Skeletal muscle satellite cell (primary cell): ENCODE measurements around the gene HSP90AA1. TPM values are rescaled to one million over a fixed set of nuclear protein-coding genes. Genes with fewer than 3 reads are reported as not detected.
"Not testable (repeated sequence)": the region's sequence is repeated elsewhere in the genome, so short reads cannot be mapped to it uniquely, and the experiment has no call there.

ENCODE experiments used
- H3K27me3 ChIP-seq: 2 replicates; pipeline ENCODE4 v1.7.0; 2013; ENCODE audit warnings: low read length; ENCODE audit not compliant: control insufficient read depth, insufficient read depth
- H3K36me3 ChIP-seq: 2 replicates; pipeline ENCODE4 v1.7.0; 2013; ENCODE audit warnings: mild to moderate bottlenecking, control low read depth, low read length; ENCODE audit not compliant: insufficient read depth
- H3K4me1 ChIP-seq: 2 replicates; pipeline ENCODE4 v1.7.0; 2013; ENCODE audit warnings: low read length; ENCODE audit not compliant: control insufficient read depth, insufficient read depth
- H3K4me2 ChIP-seq: 2 replicates; pipeline ENCODE4 v1.7.0; 2013; ENCODE audit warnings: mild to moderate bottlenecking, low read length
- H3K4me3 ChIP-seq: 2 replicates; pipeline ENCODE4 v1.7.0; 2013; ENCODE audit warnings: low read length
- H3K9ac ChIP-seq: 2 replicates; pipeline ENCODE4 v1.7.0; 2013; ENCODE audit warnings: mild to moderate bottlenecking, low read depth, low read length, moderate library complexity
- H3K9me3 ChIP-seq: replicated peaks from 2 replicates; pipeline ENCODE4 v1.7.0; 2013; ENCODE audit warnings: mild to moderate bottlenecking, control low read depth, low read length
- total RNA-seq: library from RNA; depleted of rRNA; stranded (reverse); fragments of >200 nt; gene quantifications from 2 replicates; pipeline ENCODE4 v1.2.3, GENCODE V29; 2012; rRNA removed

HSP90AA1 gene
- total RNA-seq: 439 and 496 TPM in 2 replicates

DNA sequence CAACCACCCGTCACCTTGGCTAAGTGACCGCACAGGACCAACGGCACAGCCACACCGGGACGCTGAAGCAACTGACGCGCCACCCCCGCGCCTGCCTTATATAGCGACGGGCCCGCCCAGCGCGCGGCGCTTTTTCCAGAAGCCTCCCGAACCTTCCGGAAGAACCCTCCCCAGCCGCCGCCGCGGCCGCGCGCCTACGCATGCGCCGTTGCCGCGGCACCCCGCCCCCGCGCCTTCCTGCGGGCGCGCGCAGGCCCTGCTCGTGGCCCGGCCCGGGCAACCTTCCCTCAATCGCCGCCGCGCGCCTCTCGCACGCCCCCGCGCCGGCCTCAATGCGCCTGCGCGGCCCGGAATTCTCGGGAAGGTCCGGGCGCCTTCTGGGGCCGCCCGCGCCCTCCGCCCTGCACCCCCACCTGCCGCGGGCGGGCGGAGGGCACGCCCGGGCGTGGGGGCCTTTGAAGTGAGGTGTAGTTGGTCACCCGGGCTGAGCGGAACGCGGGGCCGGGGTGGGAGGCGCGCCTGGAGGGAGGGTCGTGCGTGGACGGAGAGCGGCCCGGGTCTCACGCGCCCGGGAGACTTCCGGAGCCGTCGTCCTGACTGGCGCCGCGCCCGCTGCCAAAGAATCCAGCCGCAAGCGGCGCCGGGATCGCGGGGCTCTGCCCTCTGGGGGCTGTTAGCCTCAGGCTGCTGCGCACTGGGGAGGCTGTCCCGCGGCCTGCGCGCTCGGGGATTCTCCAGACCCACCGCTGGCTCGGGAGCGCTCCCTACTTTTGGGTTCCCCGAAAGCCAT lies at the start of gene HSP90AA1:
Gene HSP90AA1, minus strand, starts transcription at position 73 of the 790 bp plus-strand sequence. CDS start 666 bp downstream, outside the sequence.
- Histone ChIP-seq H3K4me2 (peak within 1 kb of the TSS; percentile 94), H3K36me3 (peaks cover 40% of the 10 kb centered on the region), H3K4me1 (peaks cover 37% of the 10 kb centered on the region), H3K4me3 (peak within 1 kb of the TSS; percentile 89), H3K27me3 (no peaks in the 10 kb centered on the region), H3K9ac (peak within 1 kb of the TSS; percentile 99), H3K9me3 (no peaks in the 10 kb centered on the region)

GRCh38 chr14:102135456-102135855 lies 48.6 kb upstream of the HSP90AA1 start:
- H3K36me3 ChIP-seq, H3K9me3 ChIP-seq, H3K27me3 ChIP-seq, H3K4me2 ChIP-seq, H3K4me3 ChIP-seq, H3K4me1 ChIP-seq, H3K9ac ChIP-seq: not testable (repeated sequence)

- H3K9me3 ChIP-seq, H3K4me2 ChIP-seq, H3K4me3 ChIP-seq, H3K9ac ChIP-seq, H3K36me3 ChIP-seq, H3K27me3 ChIP-seq, H3K4me1 ChIP-seq: not testable (repeated sequence)
Observed at GRCh38 chr14:102134719-102135118, 47.9 kb upstream of the HSP90AA1 start.

DNA sequence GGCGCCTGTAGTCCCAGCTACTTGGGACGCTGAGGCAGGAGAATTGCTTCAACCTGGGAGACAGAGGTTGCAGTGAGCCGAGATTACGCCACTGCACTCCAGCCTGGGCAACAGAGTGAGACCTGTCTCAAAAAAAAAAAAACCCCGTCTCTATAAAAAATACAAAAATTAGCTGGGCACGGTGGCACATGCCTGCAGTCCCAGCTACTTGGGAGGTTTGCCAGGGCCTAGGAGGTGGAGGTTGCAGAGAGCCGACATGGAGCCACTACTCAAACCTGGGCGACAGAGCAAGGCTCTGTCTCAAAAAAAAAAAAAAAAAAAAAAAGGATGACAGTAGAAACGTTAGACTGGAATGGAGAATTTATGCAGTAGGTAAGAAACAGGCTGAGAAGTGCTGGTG lies 47.2 kb upstream of the HSP90AA1 start:
- not testable (repeated sequence) for H3K36me3 ChIP-seq, H3K9me3 ChIP-seq, H3K9ac ChIP-seq, H3K4me3 ChIP-seq, H3K4me2 ChIP-seq, H3K4me1 ChIP-seq, H3K27me3 ChIP-seq

GRCh38 chr14:102131741-102132140 lies 44.9 kb upstream of the HSP90AA1 start:
- H3K4me2 ChIP-seq: no peak overlapping the region
- no peaks in the 10 kb centered on the region for H3K36me3 ChIP-seq
- H3K9me3 ChIP-seq: no peaks in the 10 kb centered on the region
- H3K27me3 ChIP-seq: no peaks in the 10 kb centered on the region
- H3K4me3 ChIP-seq: no peak overlapping the region
- H3K4me1 ChIP-seq: no peaks in the 10 kb centered on the region
- H3K9ac ChIP-seq: no peak overlapping the region

GRCh38 chr14:102126807-102127455 lies 40.1 kb upstream of the HSP90AA1 start:
- no peak overlapping the region for H3K4me3 ChIP-seq
- H3K4me1 ChIP-seq: no peaks in the 10 kb centered on the region
- no peaks in the 10 kb centered on the region for H3K9me3 ChIP-seq
- H3K9ac ChIP-seq: no peak overlapping the region
- H3K27me3 ChIP-seq: no peaks in the 10 kb centered on the region
- H3K4me2 ChIP-seq: no peak overlapping the region
- no peaks in the 10 kb centered on the region for H3K36me3 ChIP-seq

GRCh38 chr14:102125546-102125945 lies 38.7 kb upstream of the HSP90AA1 start:
- Histone ChIP-seq H3K4me1 (no peaks in the 10 kb centered on the region), H3K4me3 (no peak overlapping the region), H3K36me3 (no peaks in the 10 kb centered on the region)

DNA sequence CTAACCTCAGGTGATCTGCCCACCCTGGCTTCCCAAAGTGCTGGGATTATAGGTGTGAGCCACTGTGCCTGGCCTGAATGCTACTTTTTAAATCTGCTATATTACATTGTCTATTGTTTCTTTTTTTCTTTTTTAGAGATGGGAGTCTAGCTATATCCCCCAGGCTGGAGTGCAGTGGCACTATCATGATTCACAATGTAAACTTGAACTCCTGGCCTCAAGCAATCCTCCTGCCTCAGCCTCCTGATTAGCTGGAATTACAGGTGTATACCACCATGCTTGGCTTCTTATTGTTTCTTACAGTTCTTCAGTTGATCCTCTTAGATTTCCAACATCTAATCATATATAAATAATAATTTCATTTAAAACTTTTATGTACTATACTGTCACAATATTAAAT lies 37.6 kb upstream of the HSP90AA1 start:
- Histone ChIP-seq H3K4me3 (no peak overlapping the region), H3K4me2 (no peak overlapping the region), H3K27me3 (no peaks in the 10 kb centered on the region), H3K9ac (no peak overlapping the region), H3K4me1 (no peaks in the 10 kb centered on the region), H3K9me3 (no peaks in the 10 kb centered on the region), H3K36me3 (no peaks in the 10 kb centered on the region)

More at GRCh38 chr14:102125546-102125945, 38.7 kb upstream of the HSP90AA1 start:
- Histone ChIP-seq H3K9ac (no peak overlapping the region), H3K9me3 (no peaks in the 10 kb centered on the region), H3K27me3 (no peaks in the 10 kb centered on the region), H3K4me2 (no peak overlapping the region)

DNA sequence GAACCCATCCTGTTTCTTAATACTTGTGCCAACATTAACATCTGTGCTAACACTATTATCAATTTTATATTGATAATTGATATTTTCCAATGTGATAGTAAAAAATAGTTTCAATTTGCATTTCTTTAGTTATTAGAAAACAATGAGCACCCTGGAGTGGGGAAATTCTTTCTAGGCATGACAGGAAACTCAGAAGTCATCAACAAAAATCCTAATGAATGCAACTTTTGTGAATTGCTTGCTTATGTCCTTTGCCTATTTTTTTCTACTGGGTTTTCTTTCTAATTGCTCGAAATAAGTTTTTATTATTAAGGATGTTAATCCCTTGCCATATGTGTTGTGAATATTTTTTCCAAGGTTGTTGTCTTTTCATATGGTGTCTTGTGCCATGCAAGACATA lies 34.7 kb upstream of the HSP90AA1 start:
- H3K4me3 ChIP-seq: no peak overlapping the region
- peaks cover 4% of the 10 kb centered on the region for H3K9me3 ChIP-seq
- no peaks in the 10 kb centered on the region for H3K4me1 ChIP-seq
- no peak overlapping the region for H3K9ac ChIP-seq
- H3K27me3 ChIP-seq: no peaks in the 10 kb centered on the region
- no peaks in the 10 kb centered on the region for H3K36me3 ChIP-seq
- H3K4me2 ChIP-seq: no peak overlapping the region

GRCh38 chr14:102120888-102121287 lies 34.0 kb upstream of the HSP90AA1 start:
- H3K9me3 ChIP-seq: peaks cover 4% of the 10 kb centered on the region
- H3K9ac ChIP-seq: no peak overlapping the region
- no peaks in the 10 kb centered on the region for H3K27me3 ChIP-seq
- no peaks in the 10 kb centered on the region for H3K36me3 ChIP-seq
- H3K4me3 ChIP-seq: no peak overlapping the region
- no peak overlapping the region for H3K4me2 ChIP-seq
- no peaks in the 10 kb centered on the region for H3K4me1 ChIP-seq

DNA sequence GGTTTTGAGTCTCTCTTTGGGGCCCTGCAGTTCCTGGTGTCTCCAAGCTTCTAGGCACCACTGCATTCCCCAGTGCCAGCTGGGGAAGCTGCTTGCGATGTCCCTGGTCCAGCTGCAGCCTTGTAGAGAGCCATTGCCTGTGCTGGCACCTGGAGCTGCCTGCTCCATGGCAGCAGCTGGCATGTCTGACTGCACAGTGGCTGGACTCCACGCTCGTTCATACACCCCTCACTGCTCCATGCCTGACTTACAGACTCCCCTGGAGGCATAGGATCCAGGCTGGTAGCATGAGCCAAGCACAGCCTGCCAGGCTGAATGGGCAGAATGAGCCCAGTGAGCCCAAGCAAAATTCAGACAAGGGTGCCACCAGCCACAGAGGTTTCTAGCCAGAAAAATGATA lies 31.0 kb upstream of the HSP90AA1 start:
- H3K36me3 ChIP-seq: no peaks in the 10 kb centered on the region
- no peaks in the 10 kb centered on the region for H3K27me3 ChIP-seq
- H3K4me3 ChIP-seq: no peak overlapping the region
- no peak overlapping the region for H3K4me2 ChIP-seq
- no peaks in the 10 kb centered on the region for H3K4me1 ChIP-seq
- peaks cover 4% of the 10 kb centered on the region for H3K9me3 ChIP-seq
- H3K9ac ChIP-seq: no peak overlapping the region
